Central memory CD8-positive, alpha-beta T cell (primary cell): ENCODE measurements around the gene INTU.

ENCODE experiments used
- ATAC-seq: fragments of 150-1000 bp; cut with Tn5 transposase; replicated peaks from 2 replicates; pipeline ENCODE4 v1.10.0; 2022; ENCODE audit warnings: mild to moderate bottlenecking, moderate FRiP score, moderate number of reproducible peaks; ENCODE audit not compliant: poor library complexity, severe bottlenecking; ENCODE audit errors: extremely low read depth
- DNase-seq, 2 donors: peaks; one replicate each; pipeline ENCODE4 v3.0.0; 2021; ENCODE audit warnings: low spot score in 2 of 2
- H3K27ac Mint-ChIP-seq: one replicate; pipeline ENCODE4 v1.8.0; 2022; ENCODE audit warnings: low read depth, mild to moderate bottlenecking, moderate library complexity, mixed read lengths
- H3K27me3 Mint-ChIP-seq: one replicate; pipeline ENCODE4 v1.8.0; 2022; ENCODE audit warnings: mixed read lengths
- H3K36me3 Mint-ChIP-seq: one replicate; pipeline ENCODE4 v1.8.0; 2022; ENCODE audit warnings: mild to moderate bottlenecking, moderate library complexity, mixed read lengths; ENCODE audit not compliant: insufficient read depth
- H3K4me1 Mint-ChIP-seq: one replicate; pipeline ENCODE4 v1.8.0; 2022; ENCODE audit warnings: mixed read lengths
- H3K4me3 Mint-ChIP-seq: one replicate; pipeline ENCODE4 v1.8.0; 2022; ENCODE audit warnings: mild to moderate bottlenecking, moderate library complexity, mixed read lengths
- H3K9me3 Mint-ChIP-seq: one replicate; pipeline ENCODE4 v1.8.0; 2022; ENCODE audit warnings: mixed read lengths

The INTU gene

DNA sequence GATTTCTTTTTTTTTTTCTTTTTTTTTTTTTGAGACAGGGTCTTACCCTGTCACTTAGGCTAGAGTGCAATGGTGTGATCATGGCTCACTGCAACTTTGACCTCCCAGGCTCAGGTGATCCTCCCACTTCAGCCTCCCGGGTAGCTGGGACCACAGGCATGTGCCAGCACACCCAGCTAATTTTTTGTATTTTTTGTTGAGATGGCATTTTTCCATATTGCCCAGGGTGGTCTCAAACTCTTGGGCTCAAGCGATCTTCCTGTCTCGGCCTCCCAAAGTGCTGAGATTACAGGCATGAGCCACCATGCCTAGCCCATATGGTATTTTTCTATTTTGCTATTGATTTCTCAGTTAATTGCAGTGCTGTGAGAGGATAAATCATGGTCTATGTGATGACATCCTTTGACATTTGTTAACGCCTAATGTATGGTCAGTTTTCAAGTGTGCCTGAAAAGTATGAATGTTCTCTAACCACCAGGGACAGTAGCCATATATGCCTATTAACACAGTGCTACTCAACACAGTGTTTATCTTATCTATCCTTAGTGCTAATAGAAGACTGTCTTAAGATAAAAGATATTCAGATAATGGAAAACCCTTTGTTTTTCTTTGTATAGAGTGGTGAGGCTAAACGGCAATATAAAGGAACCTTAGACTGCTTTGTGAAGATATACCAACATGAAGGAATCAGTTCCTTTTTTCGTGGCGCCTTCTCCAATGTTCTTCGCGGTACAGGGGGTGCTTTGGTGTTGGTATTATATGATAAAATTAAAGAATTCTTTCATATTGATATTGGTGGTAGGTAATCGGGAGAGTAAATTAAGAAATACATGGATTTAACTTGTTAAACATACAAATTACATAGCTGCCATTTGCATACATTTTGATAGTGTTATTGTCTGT, 140.3 kb downstream of the INTU start:
- no peaks in the 10 kb centered on the region for H3K9me3 Mint-ChIP-seq
- H3K4me3 Mint-ChIP-seq: no peak overlapping the region
- no peaks in the 10 kb centered on the region for H3K4me1 Mint-ChIP-seq
- H3K36me3 Mint-ChIP-seq: peaks cover 3% of the 10 kb centered on the region
- peaks cover 70% of the 10 kb centered on the region for H3K27me3 Mint-ChIP-seq
- DNase-seq (no peak), ATAC-seq (no peak)
- no peak overlapping the region for H3K27ac Mint-ChIP-seq

DNA sequence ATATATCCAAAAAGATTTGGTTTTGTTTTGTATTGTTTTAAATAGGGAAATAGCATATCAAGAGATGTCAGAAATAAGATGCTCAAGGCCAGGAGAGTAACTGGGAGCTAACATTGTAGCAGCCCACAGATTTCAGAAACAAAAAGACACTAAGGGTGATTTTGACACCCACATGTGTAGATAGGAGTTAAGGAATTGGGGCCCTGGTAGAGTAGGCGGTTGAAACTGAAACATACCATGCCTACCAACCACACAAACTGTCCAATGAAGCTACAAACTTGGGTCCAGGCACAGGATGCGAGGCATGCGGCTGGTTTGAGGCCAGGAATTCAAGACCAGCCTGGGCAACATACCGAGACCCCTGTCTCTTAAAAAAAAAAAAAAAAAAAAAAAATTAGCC, 143.1 kb downstream of the INTU start:
- DNase-seq: no peak
- H3K27me3 Mint-ChIP-seq: peaks cover 95% of the 10 kb centered on the region

More for the DNA sequence above, 143.1 kb downstream of the INTU start:
- no peak for ATAC-seq
- Mint-ChIP-seq H3K4me3 (no peak overlapping the region), H3K9me3 (no peaks in the 10 kb centered on the region), H3K36me3 (peaks cover 3% of the 10 kb centered on the region), H3K27ac (no peak overlapping the region), H3K4me1 (peaks cover 2% of the 10 kb centered on the region)
